Measurements from ENCODE around the gene GOLPH3L.
"Not testable (repeated sequence)": the region's sequence is repeated elsewhere in the genome, so short reads cannot be mapped to it uniquely, and the experiment has no call there.

Gene GOLPH3L

GRCh38 chr1:150657064-150657463, 39.9 kb downstream of the GOLPH3L start:
- DNase-seq (ENCODE audit: low read depth), result not testable (repeated sequence)

- DNase-seq (ENCODE audit: low read depth), result not testable (repeated sequence)
These were observed 42.3 kb downstream of the GOLPH3L start for GRCh38 chr1:150654635-150655034.

GRCh38 chr1:150650193-150650592, 46.8 kb downstream of the GOLPH3L start:
- no peak for DNase-seq (ENCODE audit: low read depth)

- DNase-seq (ENCODE audit: low read depth), result no peak
These were observed 47.4 kb downstream of the GOLPH3L start for GRCh38 chr1:150649441-150650075.

- DNase-seq (ENCODE audit: low read depth), result no peak
These were observed 54.7 kb downstream of the GOLPH3L start for GRCh38 chr1:150642296-150642695.

GRCh38 chr1:150641126-150641815, 55.7 kb downstream of the GOLPH3L start:
- not testable (repeated sequence) for DNase-seq (ENCODE audit: low read depth)

GRCh38 chr1:150638430-150638829, 58.5 kb downstream of the GOLPH3L start:
- DNase-seq (ENCODE audit: low read depth), result not testable (repeated sequence)

GRCh38 chr1:150634839-150635622, 61.9 kb downstream of the GOLPH3L start:
- DNase-seq (ENCODE audit: low read depth), result not testable (repeated sequence)

- peak; percentile 98 for DNase-seq (ENCODE audit: low read depth)
These were observed 67.6 kb downstream of the GOLPH3L start, which contains the start of gene ENSA for GRCh38 chr1:150629115-150629928. ENSA (minus strand) TSS chr1:150629612; CDS start chr1:150629470, 142 bp downstream.

GRCh38 chr1:150628766-150629114, 68.2 kb downstream of the GOLPH3L start:
- DNase-seq (ENCODE audit: low read depth), result no peak

- DNase-seq (ENCODE audit: low read depth), result no peak
These were observed 69.0 kb downstream of the GOLPH3L start for GRCh38 chr1:150627826-150628410.

GRCh38 chr1:150626150-150626549, 70.8 kb downstream of the GOLPH3L start:
- no peak for DNase-seq (ENCODE audit: low read depth)

- not testable (repeated sequence) for DNase-seq (ENCODE audit: low read depth)
These were observed 72.4 kb downstream of the GOLPH3L start for GRCh38 chr1:150624546-150624945.

GRCh38 chr1:150624134-150624533, 72.8 kb downstream of the GOLPH3L start:
- not testable (repeated sequence) for DNase-seq (ENCODE audit: low read depth)

- DNase-seq (ENCODE audit: low read depth), result no peak
These were observed 74.5 kb downstream of the GOLPH3L start for GRCh38 chr1:150622303-150622975.

- DNase-seq (ENCODE audit: low read depth), result peak; percentile 18
These were observed 75.3 kb downstream of the GOLPH3L start for GRCh38 chr1:150621497-150622302.

- DNase-seq (ENCODE audit: low read depth), result no peak
These were observed 76.0 kb downstream of the GOLPH3L start for GRCh38 chr1:150620919-150621318.

GRCh38 chr1:150619576-150620509, 77.1 kb downstream of the GOLPH3L start:
- DNase-seq (ENCODE audit: low read depth), result peak; percentile 43
